HepG2 (cell line): ENCODE results near the gene SDE2. TPM values are rescaled to one million over a fixed set of nuclear protein-coding genes. Genes with fewer than 3 reads are reported as not detected.
"Not testable (repeated sequence)": the region's sequence is repeated elsewhere in the genome, so short reads cannot be mapped to it uniquely, and the experiment has no call there.

Experiments used
- ATAC-seq: fragments of 200-7000 bp; cut with Tn5 transposase; 3 replicates; pipeline ENCODE4 v1.9.1; 2020; ENCODE audit warnings: mild to moderate bottlenecking, moderate library complexity
- BruUV-seq: library from RNA; stranded (reverse); fragments of 400-500 nt; replicated peaks from 2 replicates; lab custom pipeline; 2021; lab: Mats Ljungman, UMichigan
- CTCF ChIA-PET: fragments of 300-600 bp; formaldehyde crosslinking; extraction: SDS; loops from one replicate; lab custom pipeline; 2021; ENCODE audit warnings: low total read pairs, inconsistent platforms, low intra/inter-chr PET ratio; lab: Yijun Ruan, JAX
- POLR2A ChIA-PET: fragments of 350-600 bp; sonication (Branson Sonifier 250); formaldehyde crosslinking; loops from one replicate; lab custom pipeline; 2020; ENCODE audit warnings: antibody characterized with exemption, inconsistent platforms; lab: Yijun Ruan, JAX
- DNase-seq: peaks from one replicate; pipeline ENCODE4 v3.0.0-alpha.2; 2015; ENCODE audit warnings: low spot score
- FAIRE-seq: peaks from 3 replicates; lab custom pipeline; 2011; peaks lifted over from hg19 to GRCh38; lab: Jason Lieb, UNC
- H2AFZ ChIP-seq: one replicate; pipeline ENCODE4 v1.6.1; 2011; ENCODE audit warnings: low read length, inconsistent platforms
- H3K27ac ChIP-seq: fragments of 300-600 bp; 3 replicates; pipeline ENCODE4 v1.8.0; 2011; ENCODE audit warnings: mixed run types, mild to moderate bottlenecking, mixed read lengths, low read length, inconsistent platforms; ENCODE audit not compliant: insufficient read depth; ENCODE audit errors: extremely low read length
- H3K27me3 ChIP-seq, 2 experiments: fragments of 200-600 bp in 1 of 2; 2 replicates in 1 of 2; 3 replicates in 1 of 2; pipeline versions ENCODE4 v1.6.0 to v1.8.0; 2011; ENCODE audit warnings: low read length in 2 of 2, mild to moderate bottlenecking in 2 of 2, moderate library complexity in 2 of 2, inconsistent platforms in 1 of 2; ENCODE audit not compliant: insufficient read depth in 2 of 2, control insufficient read depth in 1 of 2
- H3K36me3 ChIP-seq, 2 experiments: fragments of 200-600 bp in 1 of 2; replicated peaks in 1 of 2; 2 replicates in 1 of 2; 3 replicates in 1 of 2; pipeline versions ENCODE4 v1.5.1 to v1.8.0; 2011; ENCODE audit warnings: low read length in 2 of 2, inconsistent platforms in 1 of 2; ENCODE audit not compliant: insufficient read depth in 2 of 2, control insufficient read depth in 1 of 2
- H3K4me1 ChIP-seq: 2 replicates; pipeline ENCODE4 v1.5.1; 2012; ENCODE audit warnings: low read length, inconsistent platforms; ENCODE audit not compliant: insufficient read depth
- H3K4me2 ChIP-seq: 2 replicates; pipeline ENCODE4 v1.6.0; 2011; ENCODE audit warnings: low read depth, low read length, inconsistent platforms
- H3K4me3 ChIP-seq, 3 experiments: fragments of 200-600 bp in 1 of 3; sonication (generic), shearing (Covaris generic) in 1 of 3; replicated peaks in 1 of 3; 2 replicates each; pipeline ENCODE4 v1.5.1; 2011 to 2016; ENCODE audit warnings: low read length in 3 of 3, inconsistent platforms in 2 of 3, low read depth in 2 of 3, mild to moderate bottlenecking in 2 of 3, control low read depth in 1 of 3, mixed read lengths in 1 of 3; ENCODE audit not compliant: insufficient read depth in 1 of 3
- H3K79me2 ChIP-seq: one replicate; pipeline ENCODE4 v1.6.1; 2011; ENCODE audit warnings: low read length, inconsistent platforms; ENCODE audit not compliant: insufficient read depth
- H3K9ac ChIP-seq: 2 replicates; pipeline ENCODE4 v1.6.0; 2011; ENCODE audit warnings: mild to moderate bottlenecking, low read depth, low read length, inconsistent platforms; ENCODE audit not compliant: insufficient read depth
- H3K9me3 ChIP-seq: 2 replicates; pipeline ENCODE4 v1.5.1; 2012; ENCODE audit warnings: mild to moderate bottlenecking, low read length
- H4K20me1 ChIP-seq: 2 replicates; pipeline ENCODE4 v1.6.0; 2011; ENCODE audit warnings: inconsistent platforms, mild to moderate bottlenecking, low read length, moderate library complexity; ENCODE audit not compliant: insufficient read depth
- WGBS: methylation state at CpG from one replicate; pipeline ENCODE4 v1.1.6; 2017; ENCODE audit warnings: low lambda C conversion rate; 5-methylcytosine and 5-hydroxymethylcytosine counted together
- in situ Hi-C: cut with HindIII; loops from 2 replicates; pipeline ENCODE4 v1.10.0; 2017; ENCODE audit warnings: low pct_unique_long_range_greater_than_20kb; ENCODE audit not compliant: extremely low pct_ligation_motif_present
- intact Hi-C: fragments of 100-400 bp; cut with micrococcal nuclease; formaldehyde crosslinking; loops from one replicate; pipeline ENCODE4 v1.10.0; 2022; ENCODE audit not compliant: unreplicated experiment
- polyA plus RNA-seq, 8 experiments: library from polyadenylated mRNA; depleted of rRNA in 3 of 8; stranded (reverse) in 7 of 8; unstranded in 1 of 8; fragments of >200 nt; fragmentation: Illumina TruSeq in 4 of 8; extraction: Trizol in 4 of 8; gene quantifications; 2 replicates each; pipeline versions ENCODE4 v1.2.1 to v1.2.3, GENCODE V29; 2011 to 2016; ENCODE audit warnings: low read depth in 4 of 8, missing spikeins in 1 of 8, mixed read lengths in 1 of 8; ENCODE audit not compliant: insufficient read depth in 1 of 8
- total RNA-seq, 5 experiments: library from RNA; depleted of rRNA; stranded (reverse); fragments of >200 nt; fragmentation: Illumina TruSeq; extraction: Trizol; gene quantifications; 2 replicates each; pipeline ENCODE4 v1.2.3, GENCODE V29; 2016; ENCODE audit warnings: low read depth in 1 of 5

SDE2 gene
- total and polyA plus RNA-seq, 2 of the 13 experiments (the other 11 are each of a cell fraction or from before 2014, with no cell fraction given), result 10.8 to 19.6 TPM

- H3K27me3 ChIP-seq, result peaks cover 3 to 11% of the 10 kb centered on the region in 2 experiments; a peak in 3 of 5 replicates
- H3K9me3 ChIP-seq, FAIRE-seq, CTCF ChIA-PET, H3K9ac ChIP-seq, BruUV-seq, in situ Hi-C loops, intact Hi-C loops, H3K4me2 ChIP-seq, H3K79me2 ChIP-seq, H3K4me3 ChIP-seq, H3K36me3 ChIP-seq, DNase-seq, H3K27ac ChIP-seq, H2AFZ ChIP-seq, H4K20me1 ChIP-seq, ATAC-seq: not testable (repeated sequence)
- no CpG with 5 or more reads among the region's 8 CpGs for WGBS
- POLR2A ChIA-PET, result interaction anchor here (1.8 kb wide), 1 partner anchor 16 kb away, joined by 8 read pairs; the partner anchor contains the start of gene PYCR2
- peaks cover 47% of the 10 kb centered on the region for H3K4me1 ChIP-seq
Observed at GRCh38 chr1:225939939-225940310, 59.2 kb downstream of the SDE2 start.

GRCh38 chr1:225939097-225939938, 59.8 kb downstream of the SDE2 start:
- ATAC-seq, DNase-seq, H3K36me3 ChIP-seq, intact Hi-C loops, CTCF ChIA-PET, H4K20me1 ChIP-seq, H3K4me2 ChIP-seq, FAIRE-seq, H2AFZ ChIP-seq, H3K4me3 ChIP-seq, H3K27ac ChIP-seq, H3K9me3 ChIP-seq, H3K9ac ChIP-seq, POLR2A ChIA-PET, H3K79me2 ChIP-seq, in situ Hi-C loops, BruUV-seq: not testable (repeated sequence)
- WGBS, result 79% methylated on average over 19 of the region's 69 CpGs
- peaks cover 44% of the 10 kb centered on the region for H3K4me1 ChIP-seq
- peaks cover 2 to 11% of the 10 kb centered on the region in 2 experiments; a peak in 2 of 5 replicates for H3K27me3 ChIP-seq
